Left kidney (tissue), 2 donors: Measurements from ENCODE around the gene OR52E2. TPM values are rescaled to one million over a fixed set of nuclear protein-coding genes. Genes with fewer than 3 reads are reported as not detected.

ENCODE experiments used
- DNase-seq: peaks from one replicate; pipeline ENCODE4 v3.0.0-alpha.2; 2013
- polyA plus RNA-seq: library from polyadenylated mRNA; unstranded; fragments of 120-200 nt; gene quantifications from one replicate; pipeline ENCODE4 v1.2.1, GENCODE V29; 2013; ENCODE audit not compliant: insufficient read length

The OR52E2 gene
- polyA plus RNA-seq, 1 donor = not detected

DNA sequence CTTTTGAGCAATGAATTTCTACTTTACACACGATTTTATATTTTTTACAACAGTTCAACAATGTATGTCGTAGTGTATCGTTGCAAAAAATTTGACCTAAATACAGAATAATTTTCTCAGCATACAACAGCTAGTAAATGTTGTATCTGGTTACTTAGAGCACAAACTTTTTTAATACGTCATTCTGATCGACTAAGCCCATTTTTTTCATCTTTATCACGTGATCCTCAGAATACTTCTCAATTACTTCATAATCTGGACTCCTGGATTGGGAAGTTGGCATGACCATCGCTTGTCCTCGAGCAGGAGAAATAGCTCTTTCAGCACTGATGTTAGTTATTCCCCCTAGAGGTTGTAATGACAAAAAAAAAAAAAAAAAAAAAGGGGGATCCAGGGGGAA, 48.2 kb downstream of the OR52E2 start:
- no peak for DNase-seq

Other genes starting within 250 kb of the OR52E2 start
- gene OR51F2, start 238.3 kb downstream of the OR52E2 start, polyA plus RNA-seq = not detected
- not detected for gene OR51S1, start 210.4 kb downstream of the OR52E2 start, polyA plus RNA-seq
- gene OR51T1, start 177.7 kb downstream of the OR52E2 start, polyA plus RNA-seq = not detected
- not detected for gene OR51A7, start 155.8 kb downstream of the OR52E2 start, polyA plus RNA-seq
- gene OR51G2, start 140.3 kb downstream of the OR52E2 start, polyA plus RNA-seq = not detected
- not detected for gene OR51G1, start 135.3 kb downstream of the OR52E2 start, polyA plus RNA-seq
- gene OR51A4, start 112.0 kb downstream of the OR52E2 start, polyA plus RNA-seq = not detected
- gene OR51A2, start 103.9 kb downstream of the OR52E2 start, polyA plus RNA-seq = not detected
- 0.12 TPM for gene OR51L1, start 64.8 kb downstream of the OR52E2 start, polyA plus RNA-seq
- gene OR52J3, start 13.1 kb downstream of the OR52E2 start, polyA plus RNA-seq = not detected
- gene OR52E1, start 9.9 kb upstream of the OR52E2 start, polyA plus RNA-seq = not detected
- gene OR52A5, start 78.7 kb upstream of the OR52E2 start, polyA plus RNA-seq = not detected
- 0.02 TPM for gene OR52A1, start 95.1 kb upstream of the OR52E2 start, polyA plus RNA-seq
- not detected for gene OR51V1, start 141.1 kb upstream of the OR52E2 start, polyA plus RNA-seq
- gene HBB, start 167.4 kb upstream of the OR52E2 start, polyA plus RNA-seq = 98.9 TPM
- 0.38 TPM for gene HBD, start 174.9 kb upstream of the OR52E2 start, polyA plus RNA-seq
- gene HBG1, start 190.2 kb upstream of the OR52E2 start, polyA plus RNA-seq = 313 TPM
- gene HBG2, start 195.2 kb upstream of the OR52E2 start, polyA plus RNA-seq = 1,458 TPM
- gene HBE1, start 210.3 kb upstream of the OR52E2 start, polyA plus RNA-seq = 10.4 TPM
- gene OR51B4, start 242.3 kb upstream of the OR52E2 start, polyA plus RNA-seq = 0.35 TPM